Esophagus squamous epithelium (tissue), 4 donors: ENCODE measurements around the gene TBC1D32.

Experiments
- POLR2A ChIP-seq, 4 donors: fragments of 450-650 bp; IDR thresholded peaks; one replicate each; pipeline ENCODE4 v1.6.1; 2017; ENCODE audit warnings: antibody characterized with exemption in 4 of 4, mild to moderate bottlenecking in 4 of 4, moderate library complexity in 3 of 4
- TF ChIP-seq, protein P1 (sequence below), 6 experiments: fragments of 450-650 bp in 4 of 6; fragments of 200-600 bp in 2 of 6; sonication (generic) in 2 of 6; IDR thresholded peaks; one replicate each; pipeline ENCODE4 v1.5.1; 2016 to 2019; ENCODE audit warnings: antibody characterized with exemption in 6 of 6, mild to moderate bottlenecking in 4 of 6, moderate library complexity in 4 of 6

GRCh38 chr6:121319603-121320002 lies 14.7 kb downstream of the TBC1D32 start:
- TF ChIP-seq, protein P1, sequence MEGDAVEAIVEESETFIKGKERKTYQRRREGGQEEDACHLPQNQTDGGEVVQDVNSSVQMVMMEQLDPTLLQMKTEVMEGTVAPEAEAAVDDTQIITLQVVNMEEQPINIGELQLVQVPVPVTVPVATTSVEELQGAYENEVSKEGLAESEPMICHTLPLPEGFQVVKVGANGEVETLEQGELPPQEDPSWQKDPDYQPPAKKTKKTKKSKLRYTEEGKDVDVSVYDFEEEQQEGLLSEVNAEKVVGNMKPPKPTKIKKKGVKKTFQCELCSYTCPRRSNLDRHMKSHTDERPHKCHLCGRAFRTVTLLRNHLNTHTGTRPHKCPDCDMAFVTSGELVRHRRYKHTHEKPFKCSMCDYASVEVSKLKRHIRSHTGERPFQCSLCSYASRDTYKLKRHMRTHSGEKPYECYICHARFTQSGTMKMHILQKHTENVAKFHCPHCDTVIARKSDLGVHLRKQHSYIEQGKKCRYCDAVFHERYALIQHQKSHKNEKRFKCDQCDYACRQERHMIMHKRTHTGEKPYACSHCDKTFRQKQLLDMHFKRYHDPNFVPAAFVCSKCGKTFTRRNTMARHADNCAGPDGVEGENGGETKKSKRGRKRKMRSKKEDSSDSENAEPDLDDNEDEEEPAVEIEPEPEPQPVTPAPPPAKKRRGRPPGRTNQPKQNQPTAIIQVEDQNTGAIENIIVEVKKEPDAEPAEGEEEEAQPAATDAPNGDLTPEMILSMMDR (IDR thresholded peaks at IDR 0.05) = no peak
- TF ChIP-seq POLR2A (IDR thresholded peaks at IDR 0.05) = no peak
